DOHH2 (cell line): ENCODE results near the gene CLPTM1L.
"Not testable (repeated sequence)": the region's sequence is repeated elsewhere in the genome, so short reads cannot be mapped to it uniquely, and the experiment has no call there.

Experiments
- H3F3A ChIP-seq: fragments of 200-600 bp; sonication (generic), shearing (Covaris generic); 2 replicates; pipeline ENCODE4 v1.6.0; 2016; ENCODE audit warnings: antibody characterized with exemption, mild to moderate bottlenecking; ENCODE audit not compliant: control insufficient read depth, insufficient read depth
- H3K27ac ChIP-seq: fragments of 200-600 bp; sonication (generic); 2 replicates; pipeline ENCODE4 v1.5.1; 2014; ENCODE audit warnings: low read depth, mild to moderate bottlenecking, low read length, moderate library complexity
- H3K27me3 ChIP-seq: fragments of 200-600 bp; sonication (generic); 2 replicates; pipeline ENCODE4 v1.6.1; 2014; ENCODE audit warnings: mild to moderate bottlenecking, low read length, mixed read lengths; ENCODE audit not compliant: control insufficient read depth
- H3K36me3 ChIP-seq: fragments of 200-600 bp; sonication (generic); 2 replicates; pipeline ENCODE4 v1.6.1; 2014; ENCODE audit warnings: mild to moderate bottlenecking, low read length, moderate library complexity, mixed read lengths; ENCODE audit not compliant: control insufficient read depth
- H3K4me1 ChIP-seq: fragments of 200-600 bp; sonication (generic); 2 replicates; pipeline ENCODE4 v1.6.1; 2014; ENCODE audit warnings: mild to moderate bottlenecking, low read length, mixed read lengths; ENCODE audit not compliant: control insufficient read depth
- H3K4me2 ChIP-seq: fragments of 200-600 bp; sonication (generic); 2 replicates; pipeline ENCODE4 v1.6.0; 2014; ENCODE audit warnings: mild to moderate bottlenecking, low read length, moderate library complexity
- H3K4me3 ChIP-seq: fragments of 200-600 bp; sonication (generic); 2 replicates; pipeline ENCODE4 v1.5.1; 2014; ENCODE audit warnings: mild to moderate bottlenecking, low read length, mixed read lengths
- H3K79me2 ChIP-seq: fragments of 200-600 bp; sonication (generic); 2 replicates; pipeline ENCODE4 v1.6.1; 2014; ENCODE audit warnings: mild to moderate bottlenecking, low read length, mixed read lengths; ENCODE audit not compliant: control insufficient read depth
- H3K9me2 ChIP-seq: fragments of 200-600 bp; sonication (generic); replicated peaks from 2 replicates; pipeline ENCODE4 v1.6.1; 2014; ENCODE audit warnings: mild to moderate bottlenecking, low read length, mixed read lengths; ENCODE audit not compliant: control insufficient read depth
- H3K9me3 ChIP-seq: fragments of 200-600 bp; sonication (generic); 2 replicates; pipeline ENCODE4 v1.6.1; 2014; ENCODE audit warnings: antibody characterized with exemption, low read length, mixed read lengths; ENCODE audit not compliant: control insufficient read depth, insufficient read depth
- H4K20me1 ChIP-seq: fragments of 200-600 bp; sonication (generic); 2 replicates; pipeline ENCODE4 v1.6.0; 2014; ENCODE audit warnings: low read depth, mild to moderate bottlenecking, antibody characterized with exemption, low read length, moderate library complexity; ENCODE audit not compliant: control insufficient read depth, insufficient read depth
- CTCF ChIP-seq: fragments of 200-600 bp; sonication (generic); IDR thresholded peaks from one replicate; pipeline ENCODE4 v1.5.1; 2014; ENCODE audit warnings: antibody characterized with exemption, mild to moderate bottlenecking, low read depth, low read length; ENCODE audit not compliant: poor library complexity, severe bottlenecking
- EZH2phosphoT487 ChIP-seq: fragments of 200-600 bp; sonication (generic); IDR thresholded peaks from 2 replicates; pipeline ENCODE4 v1.6.1; 2017; ENCODE audit warnings: borderline replicate concordance, mild to moderate bottlenecking, antibody characterized with exemption, low read length, moderate library complexity, mixed read lengths

Gene CLPTM1L

GRCh38 chr5:1343931-1344901 is 683 bp downstream of the CLPTM1L start:
- H3K4me1 ChIP-seq: peaks cover 44% of the 10 kb centered on the region
- peaks cover 66% of the 10 kb centered on the region for H3K79me2 ChIP-seq
- peak overlapping the region; percentile 90 for H3K4me3 ChIP-seq
- no peak for TF ChIP-seq EZH2phosphoT487
- TF ChIP-seq CTCF: no peak
- H3K36me3 ChIP-seq: peaks cover 51% of the 10 kb centered on the region
- peak overlapping the region; percentile 88 for H3K27ac ChIP-seq
- peaks cover 7% of the 10 kb centered on the region; the same call in 1 of the 2 replicates for H4K20me1 ChIP-seq
- no peaks in the 10 kb centered on the region for H3K9me2 ChIP-seq
- peaks cover 18% of the 10 kb centered on the region for H3F3A ChIP-seq
- peak overlapping the region; percentile 99 for H3K4me2 ChIP-seq
- H3K9me3 ChIP-seq: no peaks in the 10 kb centered on the region
- H3K27me3 ChIP-seq: no peaks in the 10 kb centered on the region

- Histone ChIP-seq H3K9me3 (no peaks in the 10 kb centered on the region), H3K36me3 (peaks cover 59% of the 10 kb centered on the region), H3K27me3 (no peaks in the 10 kb centered on the region), H3K4me3 (peak overlapping the region; percentile 90), H3K4me2 (peak overlapping the region; percentile 99), H3K9me2 (no peaks in the 10 kb centered on the region), H3K4me1 (peaks cover 50% of the 10 kb centered on the region), H3K79me2 (peaks cover 74% of the 10 kb centered on the region), H3F3A (peaks cover 18% of the 10 kb centered on the region), H4K20me1 (peaks cover 7% of the 10 kb centered on the region; the same call in 1 of the 2 replicates), H3K27ac (peak overlapping the region; percentile 88)
- TF ChIP-seq EZH2phosphoT487: no peak
- peak; percentile 19 for TF ChIP-seq CTCF
Measured at GRCh38 chr5:1343315-1343751, 1.6 kb downstream of the CLPTM1L start.

GRCh38 chr5:1342711-1343110 is 2.2 kb downstream of the CLPTM1L start:
- peak overlapping the region; percentile 90 for H3K4me3 ChIP-seq
- not testable (repeated sequence) for H3K27me3 ChIP-seq, H3K9me2 ChIP-seq, H3K9me3 ChIP-seq, H4K20me1 ChIP-seq
- H3K79me2 ChIP-seq: peaks cover 80% of the 10 kb centered on the region
- H3K4me1 ChIP-seq: peaks cover 56% of the 10 kb centered on the region
- H3K4me2 ChIP-seq: peak overlapping the region; percentile 99
- peak overlapping the region; percentile 88 for H3K27ac ChIP-seq
- H3K36me3 ChIP-seq: peaks cover 66% of the 10 kb centered on the region
- peaks cover 18% of the 10 kb centered on the region for H3F3A ChIP-seq

- Histone ChIP-seq H3K36me3 (peaks cover 70% of the 10 kb centered on the region), H3K4me2 (peak overlapping the region; percentile 99), H4K20me1 (peaks cover 7% of the 10 kb centered on the region; the same call in 1 of the 2 replicates)
Measured at GRCh38 chr5:1342268-1342667, 2.6 kb downstream of the CLPTM1L start.

More at GRCh38 chr5:1342268-1342667, 2.6 kb downstream of the CLPTM1L start:
- Histone ChIP-seq H3K9me3 (no peaks in the 10 kb centered on the region), H3K27me3 (no peaks in the 10 kb centered on the region), H3K79me2 (peaks cover 85% of the 10 kb centered on the region), H3K9me2 (no peaks in the 10 kb centered on the region), H3K27ac (peak overlapping the region; percentile 88), H3K4me3 (peak overlapping the region; percentile 90), H3K4me1 (peaks cover 61% of the 10 kb centered on the region), H3F3A (peaks cover 18% of the 10 kb centered on the region)
- TF ChIP-seq CTCF: no peak
- no peak for TF ChIP-seq EZH2phosphoT487
